HG03439 (cell line): ENCODE data around the gene GDA.

ENCODE experiments used
- ATAC-seq: cut with Tn5 transposase; IDR thresholded peaks from one replicate; pipeline ENCODE4 v1.9.1; 2021; ENCODE audit warnings: mild to moderate bottlenecking, moderate library complexity; ENCODE audit not compliant: unreplicated experiment

The GDA gene

GRCh38 chr9:72149231-72149975 is at the start of gene GDA:
GDA (plus strand) TSS chr9:72149440; CDS start chr9:72149560, 120 bp downstream.
- no peak for ATAC-seq

- no peak for ATAC-seq
Measured at GRCh38 chr9:72102520-72102919, 46.7 kb upstream of the GDA start.

GRCh38 chr9:72113056-72113455 is 36.2 kb upstream of the GDA start:
- ATAC-seq = no peak

GRCh38 chr9:72119853-72120252 is 29.4 kb upstream of the GDA start:
- no peak for ATAC-seq

GRCh38 chr9:72124947-72125346 is 24.3 kb upstream of the GDA start:
- no peak for ATAC-seq

GRCh38 chr9:72127753-72128152 is 21.5 kb upstream of the GDA start:
- no peak for ATAC-seq

- ATAC-seq = no peak
Measured at GRCh38 chr9:72128526-72128925, 20.7 kb upstream of the GDA start.

- ATAC-seq = no peak
Measured at GRCh38 chr9:72129271-72130156, 19.7 kb upstream of the GDA start.

GRCh38 chr9:72130321-72130720 is 18.9 kb upstream of the GDA start:
- no peak for ATAC-seq

- no peak for ATAC-seq
Measured at GRCh38 chr9:72131206-72131605, 18.0 kb upstream of the GDA start.

- no peak for ATAC-seq
Measured at GRCh38 chr9:72132052-72132451, 17.2 kb upstream of the GDA start.

GRCh38 chr9:72133365-72134035 is 15.7 kb upstream of the GDA start:
- no peak for ATAC-seq

- no peak for ATAC-seq
Measured at GRCh38 chr9:72134801-72135200, 14.4 kb upstream of the GDA start.

GRCh38 chr9:72137697-72138365 is 11.4 kb upstream of the GDA start:
- no peak for ATAC-seq

GRCh38 chr9:72139226-72139625 is 10.0 kb upstream of the GDA start:
- ATAC-seq = no peak

- no peak for ATAC-seq
Measured at GRCh38 chr9:72140586-72140985, 8.7 kb upstream of the GDA start.

GRCh38 chr9:72141484-72141883 is 7.8 kb upstream of the GDA start:
- no peak for ATAC-seq

- ATAC-seq = no peak
Measured at GRCh38 chr9:72144756-72145492, 4.3 kb upstream of the GDA start.

GRCh38 chr9:72145733-72146505 is 3.3 kb upstream of the GDA start:
- ATAC-seq = no peak

GRCh38 chr9:72147676-72148075 is 1.6 kb upstream of the GDA start:
- no peak for ATAC-seq
